IMR-90 (cell line): Measurements from ENCODE around the gene BAD. TPM values are rescaled to one million over a fixed set of nuclear protein-coding genes. Genes with fewer than 3 reads are reported as not detected.

Source experiments
- ATAC-seq: fragments of 200-7000 bp; cut with Tn5 transposase; 2 replicates; pipeline ENCODE4 v1.9.1; 2020; ENCODE audit warnings: low read depth, mild to moderate bottlenecking, moderate library complexity
- BruUV-seq: library from RNA; stranded (reverse); fragments of 400-500 nt; replicated peaks from 2 replicates; lab custom pipeline; 2021; lab: Mats Ljungman, UMichigan
- CTCF ChIA-PET: fragments of 300-600 bp; formaldehyde crosslinking; extraction: SDS; loops from one replicate; lab custom pipeline; 2021; ENCODE audit warnings: antibody characterized with exemption; lab: Yijun Ruan, JAX
- POLR2A ChIA-PET: fragments of 300-600 bp; sonication (Branson Sonifier 250); formaldehyde crosslinking; loops from one replicate; lab custom pipeline; 2022; ENCODE audit warnings: antibody characterized with exemption; ENCODE audit not compliant: unreplicated experiment; lab: Charles Lee
- DNase-seq: peaks from one replicate; pipeline ENCODE4 v3.0.0; 2013
- H2AFZ ChIP-seq: replicated peaks from 2 replicates; pipeline ENCODE3; 2013; ENCODE audit warnings: low read length, mild to moderate bottlenecking; ENCODE audit not compliant: poor library complexity
- H2AK5ac ChIP-seq: 2 replicates; pipeline ENCODE4 v1.6.1; 2013; ENCODE audit warnings: low read depth, low read length, inconsistent platforms
- H2AK9ac ChIP-seq: replicated peaks from 2 replicates; pipeline ENCODE3; 2013; ENCODE audit warnings: mild to moderate bottlenecking, low read depth, low read length, moderate library complexity; ENCODE audit not compliant: poor library complexity
- H2BK120ac ChIP-seq: 2 replicates; pipeline ENCODE4 v1.6.1; 2013; ENCODE audit warnings: low read depth, low read length, inconsistent platforms
- H2BK15ac ChIP-seq: 3 replicates; pipeline ENCODE4 v1.6.1; 2013; ENCODE audit warnings: low read depth, low read length, inconsistent platforms
- H2BK20ac ChIP-seq: 2 replicates; pipeline ENCODE4 v1.6.1; 2013; ENCODE audit warnings: low read depth, mild to moderate bottlenecking, inconsistent platforms, low read length, moderate library complexity
- H2BK5ac ChIP-seq: 2 replicates; pipeline ENCODE4 v1.6.1; 2013; ENCODE audit warnings: mild to moderate bottlenecking, low read depth, low read length, inconsistent platforms; ENCODE audit not compliant: poor library complexity, severe bottlenecking
- H3K14ac ChIP-seq: replicated peaks from 2 replicates; pipeline ENCODE4 v1.6.1; 2013; ENCODE audit warnings: low read depth, low read length, inconsistent platforms
- H3K18ac ChIP-seq: 2 replicates; pipeline ENCODE4 v1.6.1; 2013; ENCODE audit warnings: low read depth, low read length, control low read depth
- H3K23ac ChIP-seq: 2 replicates; pipeline ENCODE4 v1.6.1; 2013; ENCODE audit warnings: low read depth, low read length, inconsistent platforms
- H3K27ac ChIP-seq: 2 replicates; pipeline ENCODE4 v1.5.1; 2013; ENCODE audit warnings: mild to moderate bottlenecking, control low read depth, low read length; ENCODE audit not compliant: insufficient read depth
- H3K27me3 ChIP-seq: 2 replicates; pipeline ENCODE4 v1.6.1; 2013; ENCODE audit warnings: low read length; ENCODE audit not compliant: control insufficient read depth, insufficient read depth
- H3K36me3 ChIP-seq: 2 replicates; pipeline ENCODE4 v1.6.1; 2013; ENCODE audit warnings: low read length, mixed read lengths; ENCODE audit not compliant: control insufficient read depth, insufficient read depth
- H3K4ac ChIP-seq: 2 replicates; pipeline ENCODE4 v1.6.1; 2013; ENCODE audit warnings: low read depth, low read length, inconsistent platforms
- H3K4me1 ChIP-seq: 2 replicates; pipeline ENCODE4 v1.6.1; 2013; ENCODE audit warnings: low read length, mixed read lengths; ENCODE audit not compliant: control insufficient read depth, insufficient read depth
- H3K4me2 ChIP-seq: 2 replicates; pipeline ENCODE4 v1.6.1; 2013; ENCODE audit warnings: low read depth, mild to moderate bottlenecking, control low read depth, low read length, moderate library complexity
- H3K4me3 ChIP-seq: 2 replicates; pipeline ENCODE4 v1.5.1; 2013; ENCODE audit warnings: low read depth, mild to moderate bottlenecking, control low read depth, low read length, moderate library complexity; ENCODE audit not compliant: insufficient read depth
- H3K56ac ChIP-seq: 2 replicates; pipeline ENCODE4 v1.6.1; 2013; ENCODE audit warnings: low read length, inconsistent platforms; ENCODE audit not compliant: insufficient read depth; ENCODE audit errors: extremely low read depth
- H3K79me1 ChIP-seq, 2 experiments: 2 replicates each; pipeline ENCODE4 v1.6.1; 2013; ENCODE audit warnings: low read length in 2 of 2, inconsistent platforms in 1 of 2, low read depth in 1 of 2
- H3K9ac ChIP-seq: 2 replicates; pipeline ENCODE4 v1.6.1; 2013; ENCODE audit warnings: low read depth, low read length, control low read depth
- H3K9me1 ChIP-seq: 2 replicates; pipeline ENCODE4 v1.6.1; 2013; ENCODE audit warnings: low read length, inconsistent platforms; ENCODE audit not compliant: insufficient read depth
- H3K9me3 ChIP-seq: 2 replicates; pipeline ENCODE4 v1.6.1; 2013; ENCODE audit warnings: low read length; ENCODE audit not compliant: control insufficient read depth, insufficient read depth
- H4K20me1 ChIP-seq: 2 replicates; pipeline ENCODE4 v1.6.1; 2013; ENCODE audit warnings: low read length, inconsistent platforms; ENCODE audit not compliant: insufficient read depth
- H4K5ac ChIP-seq: 2 replicates; pipeline ENCODE4 v1.6.1; 2013; ENCODE audit warnings: mild to moderate bottlenecking, low read depth, low read length, control low read depth
- H4K8ac ChIP-seq, 2 experiments: 2 replicates each; pipeline ENCODE4 v1.6.1; 2013; ENCODE audit warnings: low read depth in 2 of 2, low read length in 2 of 2, control low read depth in 1 of 2, inconsistent platforms in 1 of 2
- H4K91ac ChIP-seq: 2 replicates; pipeline ENCODE4 v1.6.1; 2013; ENCODE audit warnings: low read depth, low read length, inconsistent platforms; ENCODE audit not compliant: insufficient read depth
- BHLHE40 ChIP-seq: fragments of 150-350 bp; IDR thresholded peaks from 2 replicates; pipeline ENCODE4 v1.6.1; 2016; ENCODE audit warnings: mild to moderate bottlenecking, low read depth, low read length
- CEBPB ChIP-seq: IDR thresholded peaks from 2 replicates; pipeline ENCODE4 v1.6.1; 2012; ENCODE audit warnings: low read depth, low read length, improper control_type of control experiment
- FOS ChIP-seq: fragments of 150-350 bp; IDR thresholded peaks from 2 replicates; pipeline ENCODE4 v1.6.1; 2016; ENCODE audit warnings: low read depth, low read length
- MAZ ChIP-seq: IDR thresholded peaks from 2 replicates; pipeline ENCODE4 v1.6.1; 2012; ENCODE audit warnings: low read depth, mild to moderate bottlenecking, low read length, improper control_type of control experiment, moderate library complexity, borderline replicate concordance
- MXI1 ChIP-seq: IDR thresholded peaks from 2 replicates; pipeline ENCODE4 v1.6.1; 2012; ENCODE audit warnings: low read depth, mild to moderate bottlenecking, low read length, moderate library complexity, borderline replicate concordance
- NFE2L2 ChIP-seq: fragments of 150-350 bp; IDR thresholded peaks from 2 replicates; pipeline ENCODE4 v1.6.1; 2016; ENCODE audit warnings: low read depth, mild to moderate bottlenecking, low read length
- POLR2A ChIP-seq: IDR thresholded peaks from 2 replicates; pipeline ENCODE4 v1.6.1; 2012; ENCODE audit warnings: mild to moderate bottlenecking, low read depth, low read length
- RCOR1 ChIP-seq: IDR thresholded peaks from 2 replicates; pipeline ENCODE4 v1.6.1; 2012; ENCODE audit warnings: mild to moderate bottlenecking, low read length, improper control_type of control experiment; ENCODE audit not compliant: insufficient replicate concordance
- RFX5 ChIP-seq: IDR thresholded peaks from 2 replicates; pipeline ENCODE4 v1.8.0; 2012; ENCODE audit warnings: low read depth, mild to moderate bottlenecking, low read length, moderate library complexity
- WGBS, 2 experiments: methylation state at CpG; one replicate each; pipeline versions ENCODE4 v1.1.5 to v1.1.7; 2013; ENCODE audit warnings: missing lambda C conversion rate in 2 of 2; ENCODE audit not compliant: insufficient read length in 1 of 2; ENCODE audit errors: extremely low coverage in 2 of 2; 5-methylcytosine and 5-hydroxymethylcytosine counted together
- dilution Hi-C: fragments of 300-500 bp; cut with HindIII; formaldehyde crosslinking; loops from one replicate; pipeline ENCODE4 v1.14.3; 2018; ENCODE audit warnings: low sequenced_read_pairs; ENCODE audit not compliant: unreplicated experiment
- in situ Hi-C: fragments of 300-500 bp; cut with MboI; formaldehyde crosslinking; loops from 3 replicates; pipeline ENCODE4 v1.14.3; 2019; ENCODE audit warnings: low sequenced_read_pairs, inconsistent platforms, mixed read lengths
- intact Hi-C: fragments of 100-400 bp; cut with micrococcal nuclease; formaldehyde crosslinking; loops from 2 replicates; pipeline ENCODE4 v1.10.0; 2022
- polyA plus RNA-seq, 3 experiments: library from polyadenylated mRNA; depleted of rRNA; stranded (reverse); fragments of >200 nt; gene quantifications; 2 replicates each; pipeline ENCODE4 v1.2.3, GENCODE V29; 2012; ENCODE audit warnings: low replicate concordance in 1 of 3
- total RNA-seq: library from RNA; depleted of rRNA; stranded (reverse); fragments of >200 nt; gene quantifications from 2 replicates; pipeline ENCODE4 v1.2.3, GENCODE V29; 2012
- TF ChIP-seq, protein P1 (sequence below): fragments of 150-350 bp; IDR thresholded peaks from 2 replicates; pipeline ENCODE4 v1.6.1; 2016; ENCODE audit warnings: low read depth, mild to moderate bottlenecking, low read length, moderate library complexity, borderline replicate concordance

BAD gene
- total and polyA plus RNA-seq, 2 of the 4 experiments (the other 2 are of a cell fraction), result 30.3 to 68.0 TPM

GRCh38 chr11:64291262-64291751 lies 6.8 kb upstream of the BAD start, which contains the start of gene KCNK4:
Gene KCNK4, plus strand, starts transcription at chr11:64291302. Its CDS starts 1,717 bp downstream, at chr11:64293019.
- ATAC-seq, result no peak; the same call in 1 of the 2 replicates
- CTCF ChIA-PET, result no interaction called here
- H2AFZ ChIP-seq, result peak within 1 kb of the TSS; percentile 26

More at GRCh38 chr11:64291262-64291751, 6.8 kb upstream of the BAD start, which contains the start of gene KCNK4:
- H2BK20ac ChIP-seq, result no peak within 1 kb of the TSS
- H3K4me3 ChIP-seq, result peak within 1 kb of the TSS; percentile 24
- H2AK9ac ChIP-seq, result peak within 1 kb of the TSS; percentile 37
- H3K4me2 ChIP-seq, result peak within 1 kb of the TSS; percentile 45
- H3K9me3 ChIP-seq, result no peaks in the 10 kb centered on the region
- BruUV-seq, result no TSS peak
- H3K79me1 ChIP-seq, result peaks cover 0 to 9% of the 10 kb centered on the region in 2 experiments; a peak in 2 of 4 replicates
- H2BK120ac ChIP-seq, result no peak within 1 kb of the TSS
- H4K8ac ChIP-seq, result no peak within 1 kb of the TSS
- no peak within 1 kb of the TSS for H2BK5ac ChIP-seq
- H3K27me3 ChIP-seq, result peaks cover 60% of the 10 kb centered on the region
- dilution Hi-C loops, result no loop called here
- TF ChIP-seq BHLHE40 (no peak), FOS (no peak), RCOR1 (no peak), POLR2A (no peak), MAZ (no peak), RFX5 (no peak), NFE2L2 (no peak), CEBPB (no peak), MXI1 (no peak)
- TF ChIP-seq, protein P1, sequence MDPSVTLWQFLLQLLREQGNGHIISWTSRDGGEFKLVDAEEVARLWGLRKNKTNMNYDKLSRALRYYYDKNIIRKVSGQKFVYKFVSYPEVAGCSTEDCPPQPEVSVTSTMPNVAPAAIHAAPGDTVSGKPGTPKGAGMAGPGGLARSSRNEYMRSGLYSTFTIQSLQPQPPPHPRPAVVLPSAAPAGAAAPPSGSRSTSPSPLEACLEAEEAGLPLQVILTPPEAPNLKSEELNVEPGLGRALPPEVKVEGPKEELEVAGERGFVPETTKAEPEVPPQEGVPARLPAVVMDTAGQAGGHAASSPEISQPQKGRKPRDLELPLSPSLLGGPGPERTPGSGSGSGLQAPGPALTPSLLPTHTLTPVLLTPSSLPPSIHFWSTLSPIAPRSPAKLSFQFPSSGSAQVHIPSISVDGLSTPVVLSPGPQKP, result no peak
- H4K5ac ChIP-seq, result no peak within 1 kb of the TSS
- no peak within 1 kb of the TSS for H3K14ac ChIP-seq
- no peak within 1 kb of the TSS for H3K18ac ChIP-seq
- 0% methylated on average over 6 of the region's 45 CpGs; no CpG with 5 or more reads in 1 of the 2 experiments for WGBS, 2 experiments
- DNase-seq, result no peak
- H3K4ac ChIP-seq, result no peak within 1 kb of the TSS
- H4K20me1 ChIP-seq, result peaks cover 5% of the 10 kb centered on the region; the same call in 1 of the 2 replicates
- peaks cover 6% of the 10 kb centered on the region; the same call in 1 of the 2 replicates for H3K4me1 ChIP-seq
- no peak within 1 kb of the TSS for H2AK5ac ChIP-seq
- POLR2A ChIA-PET, result no interaction called here
- in situ Hi-C loops, result no loop called here
- no peak within 1 kb of the TSS for H3K9ac ChIP-seq
- H3K23ac ChIP-seq, result no peak within 1 kb of the TSS
- H2BK15ac ChIP-seq, result no peak within 1 kb of the TSS
- H3K36me3 ChIP-seq, result no peaks in the 10 kb centered on the region
- no peaks in the 10 kb centered on the region; the same call in 1 of the 2 replicates for H3K9me1 ChIP-seq
- no peak within 1 kb of the TSS for H3K27ac ChIP-seq
- H3K56ac ChIP-seq, result no peak within 1 kb of the TSS
- intact Hi-C loops, result no loop called here
- H4K91ac ChIP-seq, result no peak within 1 kb of the TSS
